GM19025 (cell line): ENCODE data around the gene UCKL1.
"Not testable (repeated sequence)": the region's sequence is repeated elsewhere in the genome, so short reads cannot be mapped to it uniquely, and the experiment has no call there.

Experiments used
- ATAC-seq: cut with Tn5 transposase; IDR thresholded peaks from one replicate; pipeline ENCODE4 v1.9.1; 2021; ENCODE audit warnings: mild to moderate bottlenecking, low read depth, moderate library complexity; ENCODE audit not compliant: unreplicated experiment

The UCKL1 gene

DNA sequence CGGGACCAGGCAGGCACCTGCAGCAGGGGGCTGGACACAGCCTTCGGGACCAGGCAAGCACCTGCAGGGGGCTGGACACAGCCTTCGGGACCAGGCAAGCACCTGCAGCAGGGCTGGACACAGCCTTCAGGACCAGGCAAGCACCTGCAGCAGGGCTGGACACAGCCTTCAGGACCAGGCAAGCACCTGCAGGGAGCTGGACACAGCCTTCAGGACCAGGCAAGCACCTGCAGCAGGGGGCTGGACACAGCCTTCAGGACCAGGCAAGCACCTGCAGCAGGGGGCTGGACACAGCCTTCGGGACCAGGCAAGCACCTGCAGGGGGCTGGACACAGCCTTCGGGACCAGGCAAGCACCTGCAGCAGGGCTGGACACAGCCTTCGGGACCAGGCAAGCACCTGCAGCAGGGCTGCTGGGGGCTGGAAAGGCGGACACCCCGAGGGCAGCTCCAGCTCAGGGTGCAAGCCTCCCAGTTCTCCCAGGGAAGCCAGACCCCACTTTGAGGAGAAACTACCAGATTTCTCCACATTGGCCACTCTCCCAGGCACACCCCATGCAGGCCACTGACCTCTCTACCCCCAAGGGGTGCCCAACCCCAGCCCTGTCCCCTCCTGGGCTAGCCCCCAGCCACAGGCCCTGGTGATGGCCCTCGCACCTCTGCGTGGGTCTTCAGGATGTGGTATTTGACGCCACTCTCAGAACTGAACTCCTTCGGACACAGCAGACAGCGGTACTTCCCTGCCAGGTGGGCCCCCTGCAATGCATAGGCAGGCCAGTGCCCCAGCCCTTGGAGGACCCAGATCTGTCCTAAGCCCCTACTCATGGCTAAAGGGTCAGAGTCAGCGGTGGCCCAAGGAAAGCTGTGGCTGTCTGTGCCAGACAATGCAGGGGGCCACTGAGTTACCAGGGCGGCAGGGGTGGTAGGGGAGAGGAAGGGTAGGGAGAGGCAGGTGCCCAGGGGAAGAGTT, 4.7 kb upstream of the UCKL1 start:
- not testable (repeated sequence) for ATAC-seq

- ATAC-seq = no peak
Measured at GRCh38 chr20:63959699-63960075, 3.5 kb upstream of the UCKL1 start.

- no peak for ATAC-seq
Measured at GRCh38 chr20:63958964-63959698, 2.9 kb upstream of the UCKL1 start.

DNA sequence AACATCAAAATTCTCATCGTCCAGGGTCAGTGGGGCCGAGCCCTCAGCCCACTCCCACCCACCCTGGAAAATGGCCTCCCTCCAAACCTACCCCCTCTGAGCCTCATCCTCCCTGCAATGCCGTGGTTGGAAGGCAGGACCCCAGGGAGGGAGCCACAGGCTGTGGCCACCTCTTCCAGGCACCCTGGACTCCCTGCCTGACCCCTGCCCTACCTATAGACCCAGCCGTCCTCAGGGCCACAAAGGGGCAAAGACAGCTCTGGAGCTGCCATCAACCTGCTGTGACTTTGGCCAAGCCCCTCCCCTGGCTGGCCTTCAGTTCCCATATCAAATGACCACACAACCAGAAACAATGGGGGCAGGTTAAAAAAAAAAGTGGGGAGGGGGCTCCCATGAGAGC, 2.3 kb upstream of the UCKL1 start:
- no peak for ATAC-seq

GRCh38 chr20:63957690-63958441, 1.6 kb upstream of the UCKL1 start:
- ATAC-seq = no peak

- ATAC-seq = no peak
Measured at GRCh38 chr20:63957004-63957689, 931 bp upstream of the UCKL1 start.

- no peak for ATAC-seq
Measured at GRCh38 chr20:63956664-63957003, 418 bp upstream of the UCKL1 start.

GRCh38 chr20:63955281-63955826, 862 bp downstream of the UCKL1 start:
- ATAC-seq = peak; percentile 11

GRCh38 chr20:63953764-63954429, 2.3 kb downstream of the UCKL1 start:
- ATAC-seq = no peak

DNA sequence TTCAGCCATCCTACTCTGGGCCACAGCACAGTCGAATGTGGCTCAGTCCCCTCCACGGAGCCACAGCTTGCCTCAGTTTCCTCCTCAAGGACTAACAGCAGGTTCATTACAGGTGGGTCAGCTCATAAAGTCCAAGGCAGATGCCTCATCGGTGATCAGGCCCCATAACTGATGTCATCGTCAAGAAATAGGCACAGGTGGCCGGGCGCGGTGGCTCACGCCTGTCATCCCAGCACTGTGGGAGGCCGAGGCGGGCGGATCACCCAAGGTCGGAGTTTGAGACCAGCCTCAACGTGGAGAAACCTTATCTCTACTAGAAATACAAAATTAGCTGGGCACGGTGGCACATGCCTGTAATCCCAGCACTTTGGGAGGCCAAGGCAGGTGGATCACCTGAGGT, 3.4 kb downstream of the UCKL1 start:
- ATAC-seq = no peak

GRCh38 chr20:63952210-63952535, 4.0 kb downstream of the UCKL1 start:
- no peak for ATAC-seq

- ATAC-seq = no peak
Measured at GRCh38 chr20:63951398-63952209, 4.6 kb downstream of the UCKL1 start.

DNA sequence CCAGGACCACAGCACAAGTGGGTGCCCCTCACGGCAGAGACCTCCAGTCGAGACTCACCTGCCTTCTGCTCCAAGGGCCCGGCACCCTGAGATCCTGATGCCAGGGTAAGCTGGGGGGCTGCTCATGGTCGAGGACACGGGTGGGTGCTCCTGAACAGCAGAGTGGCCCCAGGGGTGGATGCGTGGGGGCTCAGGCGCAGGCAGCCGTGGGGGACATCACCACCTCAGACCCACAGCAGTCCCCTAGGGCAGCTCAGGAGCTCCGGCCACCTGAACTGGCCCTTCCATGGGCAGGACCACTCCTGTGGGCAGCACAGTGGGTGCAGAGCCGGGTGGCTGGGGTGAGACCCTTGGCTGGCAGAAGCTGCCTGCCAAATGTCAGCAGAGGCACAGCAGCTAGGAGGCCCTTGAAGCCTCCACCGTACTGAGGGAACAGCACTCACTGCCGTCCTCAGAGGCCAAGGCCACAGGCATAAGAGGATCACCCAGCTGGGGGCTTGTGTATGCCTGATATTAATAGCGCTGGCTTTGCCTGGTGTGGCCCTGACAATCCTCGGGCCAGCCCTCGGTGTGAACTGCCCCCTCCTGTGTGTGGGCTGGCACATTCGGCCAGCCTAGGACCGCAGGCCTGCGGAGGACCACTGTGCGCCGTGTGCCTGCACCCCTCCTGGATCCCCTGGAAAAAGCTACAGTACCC, 5.4 kb downstream of the UCKL1 start:
- no peak for ATAC-seq

DNA sequence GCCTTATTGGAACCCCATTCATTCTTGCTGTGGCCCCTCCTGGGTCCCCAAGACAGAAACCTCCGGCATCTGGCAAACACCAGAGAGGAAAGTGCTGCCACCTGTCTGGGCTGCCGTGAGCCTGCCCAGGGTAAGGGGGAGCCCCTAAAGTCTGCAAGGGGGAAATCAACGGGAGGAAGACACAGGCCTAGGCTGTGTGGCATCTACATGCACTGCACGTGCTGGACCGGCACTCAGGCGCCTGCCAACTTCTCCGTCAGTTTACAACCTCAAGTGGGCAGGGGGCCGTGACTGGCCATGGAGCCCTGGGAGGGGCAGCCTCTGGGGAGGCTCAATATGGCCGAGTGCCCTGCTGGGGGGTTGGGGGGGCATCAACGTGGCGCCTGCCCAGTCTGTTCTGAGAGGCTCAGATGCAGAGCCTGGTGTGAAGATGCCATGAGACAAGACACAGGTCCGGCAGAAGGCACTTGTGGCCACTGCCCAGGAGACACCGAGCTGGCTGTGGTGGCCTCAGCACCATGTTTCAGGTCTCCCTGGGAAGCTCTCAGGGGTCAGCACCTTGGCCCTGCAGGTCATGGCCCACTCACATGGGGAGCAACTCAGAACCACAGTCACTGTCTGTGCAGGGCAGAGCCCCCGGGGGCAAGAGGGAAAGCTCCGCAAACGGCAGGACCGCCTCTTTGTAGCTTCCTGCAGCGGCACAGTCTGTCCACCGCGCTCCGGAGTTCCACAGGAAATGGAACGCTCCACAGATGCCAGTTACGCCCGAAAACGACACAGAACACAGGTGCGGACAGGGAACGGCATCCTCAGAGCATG, 8.4 kb downstream of the UCKL1 start:
- ATAC-seq = no peak

GRCh38 chr20:63946986-63947637, 9.1 kb downstream of the UCKL1 start:
- ATAC-seq = no peak

GRCh38 chr20:63945921-63946920, 10.0 kb downstream of the UCKL1 start:
- no peak for ATAC-seq
